H9 (cell line): ENCODE measurements around the gene GGACT. TPM values are rescaled to one million over a fixed set of nuclear protein-coding genes. Genes with fewer than 3 reads are reported as not detected.
A peak's percentile ranks its signal among the peaks of the same experiment; 100 is the strongest.

ENCODE experiments used
- DNase-seq: peaks from one replicate; pipeline ENCODE4 v3.0.0-alpha.2; 2017
- H2AFZ ChIP-seq: one replicate; pipeline ENCODE4 v1.6.1; 2013; ENCODE audit warnings: mild to moderate bottlenecking, low read length, control low read depth, moderate library complexity
- H2AK5ac ChIP-seq: 2 replicates; pipeline ENCODE4 v1.6.1; 2013; ENCODE audit warnings: low read length, control low read depth, mixed read lengths; ENCODE audit not compliant: insufficient read length
- H2BK120ac ChIP-seq: one replicate; pipeline ENCODE4 v1.6.1; 2013; ENCODE audit warnings: low read depth, mild to moderate bottlenecking, low read length, control low read depth, inconsistent platforms; ENCODE audit not compliant: poor library complexity, severe bottlenecking
- H2BK12ac ChIP-seq: 2 replicates; pipeline ENCODE4 v1.6.1; 2013; ENCODE audit warnings: low read length, control low read depth, mixed read lengths, low read depth; ENCODE audit not compliant: insufficient read length
- H2BK15ac ChIP-seq: 2 replicates; pipeline ENCODE4 v1.6.1; 2013; ENCODE audit warnings: low read depth, low read length, control low read depth
- H2BK20ac ChIP-seq: one replicate; pipeline ENCODE4 v1.6.1; 2013; ENCODE audit warnings: low read depth, mild to moderate bottlenecking, low read length, control low read depth, inconsistent platforms; ENCODE audit not compliant: poor library complexity, severe bottlenecking
- H2BK5ac ChIP-seq: 2 replicates; pipeline ENCODE4 v1.6.1; 2013; ENCODE audit warnings: low read length, control low read depth, mixed read lengths; ENCODE audit not compliant: insufficient read length
- H3K14ac ChIP-seq: 2 replicates; pipeline ENCODE4 v1.6.1; 2013; ENCODE audit warnings: low read length, control low read depth; ENCODE audit not compliant: insufficient read depth
- H3K18ac ChIP-seq: 2 replicates; pipeline ENCODE4 v1.6.1; 2013; ENCODE audit warnings: low read depth, mild to moderate bottlenecking, mixed read lengths, low read length, control low read depth; ENCODE audit not compliant: insufficient read length
- H3K23ac ChIP-seq: 2 replicates; pipeline ENCODE4 v1.6.1; 2013; ENCODE audit warnings: low read length, control low read depth, mixed read lengths, low read depth; ENCODE audit not compliant: insufficient read length
- H3K23me2 ChIP-seq: 2 replicates; pipeline ENCODE4 v1.6.1; 2013; ENCODE audit warnings: low read depth, mild to moderate bottlenecking, mixed read lengths, low read length, control low read depth; ENCODE audit not compliant: insufficient read length, poor library complexity, severe bottlenecking
- H3K27ac ChIP-seq: 2 replicates; pipeline ENCODE4 v1.5.1; 2013; ENCODE audit warnings: low read length, control low read depth, mixed read lengths, low read depth; ENCODE audit not compliant: insufficient read length
- H3K27me3 ChIP-seq: 2 replicates; pipeline ENCODE4 v1.6.1; 2013; ENCODE audit warnings: low read length, control low read depth, inconsistent platforms; ENCODE audit not compliant: insufficient read depth
- H3K4ac ChIP-seq: 2 replicates; pipeline ENCODE4 v1.6.1; 2013; ENCODE audit warnings: low read depth, mild to moderate bottlenecking, control low read depth, inconsistent platforms, low read length, moderate library complexity
- H3K4me1 ChIP-seq: 2 replicates; pipeline ENCODE4 v1.6.1; 2013; ENCODE audit warnings: low read length, control low read depth, inconsistent platforms; ENCODE audit not compliant: insufficient read depth
- H3K4me2 ChIP-seq: 2 replicates; pipeline ENCODE4 v1.6.1; 2013; ENCODE audit warnings: low read length, control low read depth, mixed read lengths; ENCODE audit not compliant: insufficient read length, insufficient read depth
- H3K56ac ChIP-seq: 2 replicates; pipeline ENCODE4 v1.6.1; 2013; ENCODE audit warnings: low read depth, mild to moderate bottlenecking, mixed read lengths, low read length, control low read depth; ENCODE audit not compliant: insufficient read length
- H3K79me1 ChIP-seq: 2 replicates; pipeline ENCODE4 v1.6.1; 2013; ENCODE audit warnings: low read depth, mild to moderate bottlenecking, moderate library complexity, low read length, control low read depth, inconsistent platforms; ENCODE audit not compliant: insufficient read depth, poor library complexity, severe bottlenecking
- H3K79me2 ChIP-seq: 2 replicates; pipeline ENCODE4 v1.6.1; 2013; ENCODE audit warnings: low read length, control low read depth, inconsistent platforms; ENCODE audit not compliant: insufficient read depth
- H3K9ac ChIP-seq: 2 replicates; pipeline ENCODE4 v1.6.1; 2013; ENCODE audit warnings: low read length, control low read depth, mixed read lengths; ENCODE audit not compliant: insufficient read length; ENCODE audit errors: extremely low read depth
- H3K9me3 ChIP-seq: one replicate; pipeline ENCODE4 v1.6.1; 2013; ENCODE audit warnings: low read depth, low read length, inconsistent platforms; ENCODE audit not compliant: control insufficient read depth
- H3T11ph ChIP-seq: one replicate; pipeline ENCODE4 v1.6.1; 2013; ENCODE audit warnings: mild to moderate bottlenecking, low read length, control low read depth, inconsistent platforms
- H4K20me1 ChIP-seq: one replicate; pipeline ENCODE4 v1.6.1; 2013; ENCODE audit not compliant: control insufficient read depth, insufficient read length, insufficient read depth
- H4K5ac ChIP-seq: 2 replicates; pipeline ENCODE4 v1.6.1; 2013; ENCODE audit warnings: low read depth, mild to moderate bottlenecking, mixed read lengths, low read length, control low read depth; ENCODE audit not compliant: insufficient read length
- H4K8ac ChIP-seq: replicated peaks from 2 replicates; pipeline ENCODE4 v1.6.1; 2013; ENCODE audit warnings: low read length, control low read depth, mixed read lengths, low read depth; ENCODE audit not compliant: insufficient read length
- H4K91ac ChIP-seq: 2 replicates; pipeline ENCODE4 v1.6.1; 2013; ENCODE audit warnings: low read depth, mild to moderate bottlenecking, moderate library complexity, mixed read lengths, low read length, control low read depth; ENCODE audit not compliant: insufficient read length
- H3K27ac Mint-ChIP-seq, 3 experiments: 2 replicates in 2 of 3; 3 replicates in 1 of 3; pipeline ENCODE4 v1.8.0; 2020 to 2021; ENCODE audit warnings: mixed read lengths in 3 of 3, mild to moderate bottlenecking in 1 of 3, moderate library complexity in 1 of 3
- H3K27me3 Mint-ChIP-seq: 2 replicates; pipeline ENCODE4 v1.8.0; 2021; ENCODE audit warnings: low read depth, mild to moderate bottlenecking, moderate library complexity, mixed read lengths
- H3K36me3 Mint-ChIP-seq, 3 experiments: 2 replicates in 2 of 3; 3 replicates in 1 of 3; pipeline ENCODE4 v1.8.0; 2020 to 2021; ENCODE audit warnings: low read depth in 3 of 3, mixed read lengths in 3 of 3; ENCODE audit not compliant: insufficient read depth in 1 of 3
- H3K4me1 Mint-ChIP-seq, 2 experiments: 2 replicates each; pipeline ENCODE4 v1.8.0; 2020; ENCODE audit warnings: mixed read lengths in 2 of 2
- H3K4me3 Mint-ChIP-seq, 2 experiments: 2 replicates in 1 of 2; 3 replicates in 1 of 2; pipeline ENCODE4 v1.8.0; 2020 to 2021; ENCODE audit warnings: mild to moderate bottlenecking in 2 of 2, mixed read lengths in 2 of 2, moderate library complexity in 1 of 2
- H3K9me3 Mint-ChIP-seq, 2 experiments: 2 replicates in 1 of 2; 3 replicates in 1 of 2; pipeline ENCODE4 v1.8.0; 2020; ENCODE audit warnings: mild to moderate bottlenecking in 2 of 2, mixed read lengths in 2 of 2, moderate library complexity in 1 of 2
- CTCF ChIP-seq: fragments of 200-600 bp; sonication (generic); conservative IDR thresholded peaks from 3 replicates; pipeline ENCODE4 v1.8.0; 2021; ENCODE audit warnings: antibody characterized with exemption, mild to moderate bottlenecking
- WGBS: extraction: QIAGEN DNeasy Blood & Tissue Kit; methylation state at CpG from one replicate; pipeline ENCODE4 v1.1.7; 2013; ENCODE audit warnings: missing lambda C conversion rate, low lambda C conversion rate, mixed read lengths; ENCODE audit not compliant: insufficient read length; ENCODE audit errors: extremely low coverage; 5-methylcytosine and 5-hydroxymethylcytosine counted together
- total RNA-seq: library from RNA; stranded (reverse); gene quantifications from 2 replicates; pipeline ENCODE4 v1.2.1, GENCODE V29; 2021

Gene GGACT
- total RNA-seq, 1 experiment from 2014 or later: 1.3 TPM

- Histone ChIP-seq H3K9ac (no peak overlapping the region), H3K14ac (no peak overlapping the region; the same call in 1 of the 2 replicates), H3K4me1 (peaks cover 20% of the 10 kb centered on the region), H2BK20ac (no peak overlapping the region), H4K91ac (no peak overlapping the region), H3K27me3 (no peaks in the 10 kb centered on the region), H3K18ac (no peak overlapping the region), H2BK12ac (no peak overlapping the region), H3K27ac (no peak overlapping the region), H4K8ac (no peak overlapping the region), H2AFZ (no peak overlapping the region), H3K23ac (no peak overlapping the region), H3K23me2 (no peaks in the 10 kb centered on the region), H3K4me2 (no peak overlapping the region), H3K79me1 (no peaks in the 10 kb centered on the region), H2BK5ac (no peak overlapping the region), H4K5ac (no peak overlapping the region), H3K79me2 (no peaks in the 10 kb centered on the region), H3T11ph (no peak overlapping the region), H2BK15ac (no peak overlapping the region), H3K56ac (no peak overlapping the region), H4K20me1 (no peaks in the 10 kb centered on the region), H2BK120ac (no peak overlapping the region), H3K9me3 (no peaks in the 10 kb centered on the region), H3K4ac (no peak overlapping the region), H2AK5ac (no peak overlapping the region)
- Mint-ChIP-seq H3K4me1 (peaks cover 50 to 51% of the 10 kb centered on the region in 2 experiments), H3K27me3 (no peaks in the 10 kb centered on the region), H3K9me3 (no peaks in the 10 kb centered on the region), H3K4me3 (no peak overlapping the region), H3K36me3 (no peaks in the 10 kb centered on the region), H3K27ac (peak overlapping the region in 1 of 3 experiments; percentile 62; a peak in 2 of 7 replicates)
- no peak for DNase-seq
- WGBS: no CpG with 5 or more reads among the region's 15 CpGs
- TF ChIP-seq CTCF: no peak
These were observed 82.4 kb downstream of the GGACT start for GRCh38 chr13:100506154-100506553.
